ENCODE results near the gene PDZD7.

PDZD7 gene

GRCh38 chr10:101008823-101009423 lies 22.0 kb downstream of the PDZD7 start:
- TF ChIP-seq CTCF (IDR thresholded peaks at IDR 0.05; ENCODE audit: low read depth, low read length), result no peak

DNA sequence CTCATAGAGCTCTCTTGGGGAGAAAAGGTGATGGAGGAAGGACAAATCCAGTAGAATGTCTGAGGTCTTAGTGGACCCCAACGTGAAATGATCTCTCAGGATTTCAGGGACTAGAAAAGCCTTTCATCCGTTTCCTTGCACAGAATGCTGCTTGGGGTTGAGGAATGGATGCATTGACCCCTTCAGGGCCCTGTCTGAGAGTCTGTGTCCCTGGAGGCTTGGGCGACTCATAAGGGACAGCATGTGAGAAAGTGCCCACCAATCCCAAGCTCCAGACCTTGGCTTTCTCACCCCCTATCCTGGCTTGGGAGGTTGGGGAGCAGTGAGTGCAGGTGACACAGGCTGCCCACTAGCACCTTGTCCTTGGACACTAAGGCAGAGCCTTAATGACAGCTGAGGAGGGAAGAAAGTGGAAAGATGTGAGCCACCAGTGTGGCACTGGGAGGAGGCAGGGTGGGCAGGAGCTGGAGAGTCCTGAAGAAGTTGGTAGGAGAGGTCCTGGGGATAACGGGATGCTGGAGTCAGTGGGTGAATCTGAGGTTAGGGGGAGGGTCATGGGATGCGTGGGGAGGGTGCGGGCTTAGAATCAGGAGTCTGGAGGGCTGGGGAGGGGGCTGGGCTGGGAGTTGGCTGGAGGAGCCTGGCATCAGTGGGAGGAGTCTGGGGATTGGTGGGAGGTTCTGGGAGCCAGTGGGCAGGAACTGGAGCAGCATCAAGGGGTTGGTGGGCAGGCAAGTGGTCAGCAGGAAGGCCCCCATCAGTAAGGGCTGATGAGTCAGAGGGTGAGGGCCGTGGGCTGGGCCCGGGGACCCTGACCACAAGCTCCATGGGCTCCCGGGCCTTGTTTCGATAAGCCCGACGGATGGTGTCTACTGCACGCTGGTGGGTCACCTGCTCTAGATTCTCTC lies 22.8 kb downstream of the PDZD7 start:
- H3K27me3 ChIP-seq, result no peaks in the 10 kb centered on the region
- TF ChIP-seq CTCF (IDR thresholded peaks at IDR 0.05; ENCODE audit: low read depth, low read length), result no peak
- no peaks in the 10 kb centered on the region for H3K9me3 ChIP-seq
- no peak overlapping the region for H3K4me3 ChIP-seq (ENCODE audit: low read depth, low read length)
- no peak for DNase-seq
- H3K36me3 ChIP-seq, result peaks cover 37% of the 10 kb centered on the region
- H3K4me1 ChIP-seq, result peaks cover 15% of the 10 kb centered on the region

More at GRCh38 chr10:101008823-101009423, 22.0 kb downstream of the PDZD7 start:
- no peaks in the 10 kb centered on the region for H3K9me3 ChIP-seq
- H3K27me3 ChIP-seq, result no peaks in the 10 kb centered on the region
- H3K4me1 ChIP-seq, result peaks cover 18% of the 10 kb centered on the region
- peaks cover 30% of the 10 kb centered on the region for H3K36me3 ChIP-seq
- DNase-seq, result no peak
- H3K4me3 ChIP-seq (ENCODE audit: low read depth, low read length), result no peak overlapping the region

- Histone ChIP-seq H3K4me3 (ENCODE audit: low read depth, low read length) (no peak overlapping the region), H3K9me3 (no peaks in the 10 kb centered on the region), H3K36me3 (peaks cover 43% of the 10 kb centered on the region), H3K4me1 (peaks cover 13% of the 10 kb centered on the region), H3K27me3 (no peaks in the 10 kb centered on the region)
- TF ChIP-seq CTCF (IDR thresholded peaks at IDR 0.05; ENCODE audit: low read depth, low read length), result no peak
- no peak for DNase-seq
These were observed 23.7 kb downstream of the PDZD7 start for GRCh38 chr10:101007099-101007711.

- peak; percentile 68 for DNase-seq
- TF ChIP-seq CTCF (IDR thresholded peaks at IDR 0.05; ENCODE audit: low read depth, low read length), result no peak
- H3K36me3 ChIP-seq, result peaks cover 43% of the 10 kb centered on the region
These were observed 24.3 kb downstream of the PDZD7 start for GRCh38 chr10:101006593-101007098.

GRCh38 chr10:101005869-101006567 lies 24.9 kb downstream of the PDZD7 start:
- no peak for TF ChIP-seq CTCF (IDR thresholded peaks at IDR 0.05; ENCODE audit: low read depth, low read length)
- H3K36me3 ChIP-seq, result peaks cover 43% of the 10 kb centered on the region

More at GRCh38 chr10:101006593-101007098, 24.3 kb downstream of the PDZD7 start:
- Histone ChIP-seq H3K4me3 (ENCODE audit: low read depth, low read length) (no peak overlapping the region), H3K27me3 (no peaks in the 10 kb centered on the region), H3K9me3 (no peaks in the 10 kb centered on the region), H3K4me1 (peaks cover 13% of the 10 kb centered on the region)

More at GRCh38 chr10:101005869-101006567, 24.9 kb downstream of the PDZD7 start:
- H3K4me1 ChIP-seq, result peaks cover 16% of the 10 kb centered on the region
- H3K4me3 ChIP-seq (ENCODE audit: low read depth, low read length), result no peak overlapping the region
- no peak for DNase-seq
- no peaks in the 10 kb centered on the region for H3K27me3 ChIP-seq
- H3K9me3 ChIP-seq, result no peaks in the 10 kb centered on the region

Data from BE2C (cell line).